Neural progenitor cell (in vitro differentiated cells): Measurements from ENCODE around the gene NPIPB12. TPM values are rescaled to one million over a fixed set of nuclear protein-coding genes. Genes with fewer than 3 reads are reported as not detected.
"Not testable (repeated sequence)": the region's sequence is repeated elsewhere in the genome, so short reads cannot be mapped to it uniquely, and the experiment has no call there.

Source experiments
- DNase-seq: peaks from one replicate; pipeline ENCODE4 v3.0.0-alpha.2; 2016; ENCODE audit warnings: low spot score
- H2AFZ ChIP-seq: fragments of 200-600 bp; sonication (generic); replicated peaks from 2 replicates; pipeline ENCODE4 v1.6.1; 2016; ENCODE audit warnings: antibody characterized with exemption
- H3F3A ChIP-seq: fragments of 200-600 bp; sonication (generic); 2 replicates; pipeline ENCODE4 v1.6.1; 2016; ENCODE audit warnings: antibody characterized with exemption, low read depth
- H3K27ac ChIP-seq: fragments of 200-600 bp; sonication (generic); 2 replicates; pipeline ENCODE4 v1.5.1; 2016; ENCODE audit warnings: mild to moderate bottlenecking
- H3K27me3 ChIP-seq: fragments of 200-600 bp; sonication (generic); 2 replicates; pipeline ENCODE4 v1.6.1; 2016; ENCODE audit warnings: mild to moderate bottlenecking, moderate library complexity
- H3K36me3 ChIP-seq: fragments of 200-600 bp; sonication (generic); 2 replicates; pipeline ENCODE4 v1.5.1; 2016
- H3K4me1 ChIP-seq: fragments of 200-600 bp; sonication (generic); 2 replicates; pipeline ENCODE4 v1.6.1; 2016; ENCODE audit warnings: mixed run types
- H3K4me2 ChIP-seq: fragments of 200-600 bp; sonication (generic); 2 replicates; pipeline ENCODE4 v1.6.1; 2016
- H3K4me3 ChIP-seq: fragments of 200-600 bp; sonication (generic); 2 replicates; pipeline ENCODE4 v1.5.1; 2016
- H3K79me2 ChIP-seq: fragments of 200-600 bp; sonication (generic); 2 replicates; pipeline ENCODE4 v1.6.1; 2016; ENCODE audit warnings: low read depth
- H3K9ac ChIP-seq: fragments of 200-600 bp; sonication (generic); 2 replicates; pipeline ENCODE4 v1.6.1; 2016
- H3K9me3 ChIP-seq: fragments of 200-600 bp; sonication (generic); 2 replicates; pipeline ENCODE4 v1.5.1; 2016; ENCODE audit warnings: low read depth
- H4K20me1 ChIP-seq: fragments of 200-600 bp; sonication (generic); 2 replicates; pipeline ENCODE4 v1.6.1; 2016; ENCODE audit warnings: low read depth
- H3K27ac Mint-ChIP-seq: 3 replicates; pipeline ENCODE4 v1.8.0; 2021; ENCODE audit warnings: mixed read lengths
- H3K27me3 Mint-ChIP-seq: 2 replicates; pipeline ENCODE4 v1.8.0; 2022; ENCODE audit warnings: low read depth, mild to moderate bottlenecking, inconsistent platforms, moderate library complexity, mixed read lengths; ENCODE audit not compliant: insufficient read depth
- H3K36me3 Mint-ChIP-seq: 3 replicates; pipeline ENCODE4 v1.8.0; 2021; ENCODE audit warnings: mixed read lengths
- H3K4me1 Mint-ChIP-seq: 3 replicates; pipeline ENCODE4 v1.8.0; 2021; ENCODE audit warnings: mixed read lengths
- H3K4me3 Mint-ChIP-seq: 3 replicates; pipeline ENCODE4 v1.8.0; 2021; ENCODE audit warnings: mild to moderate bottlenecking, moderate library complexity, mixed read lengths
- H3K9me3 Mint-ChIP-seq: 3 replicates; pipeline ENCODE4 v1.8.0; 2020; ENCODE audit warnings: mixed read lengths
- small RNA-seq: library from RNA; depleted of rRNA; stranded (forward); fragments of <200 nt; gene quantifications from one replicate; pipeline ENCODE3, GENCODE V24; 2015
- total RNA-seq: library from RNA; depleted of rRNA; stranded (reverse); fragments of >200 nt; gene quantifications from 2 replicates; pipeline ENCODE4 v1.2.3, GENCODE V29; 2015; ENCODE audit warnings: low replicate concordance

The NPIPB12 gene
- total RNA-seq, 1 donor from 2014 or later, result 17.0 TPM

- not testable (repeated sequence) for H3K9me3 Mint-ChIP-seq, H3K36me3 Mint-ChIP-seq, H3K79me2 ChIP-seq
Observed at GRCh38 chr16:29460647-29461030, 45.6 kb downstream of the NPIPB12 start.

GRCh38 chr16:29459706-29460646 is 46.2 kb downstream of the NPIPB12 start, which contains the start of gene SULT1A4:
SULT1A4 (plus strand) TSS chr16:29459913; CDS start chr16:29461386, 1,473 bp downstream.
- DNase-seq, H3K9me3 ChIP-seq, H3K36me3 ChIP-seq, H3K27me3 ChIP-seq, H3K4me1 ChIP-seq, H3K9ac ChIP-seq, H2AFZ ChIP-seq, H3K4me2 ChIP-seq, H4K20me1 ChIP-seq, H3K4me1 Mint-ChIP-seq, H3K79me2 ChIP-seq, H3K4me3 ChIP-seq, H3K27ac ChIP-seq, H3K36me3 Mint-ChIP-seq, H3F3A ChIP-seq, H3K4me3 Mint-ChIP-seq, H3K9me3 Mint-ChIP-seq, H3K27me3 Mint-ChIP-seq, H3K27ac Mint-ChIP-seq: not testable (repeated sequence)

More at GRCh38 chr16:29460647-29461030, 45.6 kb downstream of the NPIPB12 start:
- not testable (repeated sequence) for H4K20me1 ChIP-seq, H3K9me3 ChIP-seq, H3K4me1 Mint-ChIP-seq, H3K4me3 Mint-ChIP-seq, H3K27me3 ChIP-seq, H3K27ac ChIP-seq, H3K9ac ChIP-seq, H3K4me3 ChIP-seq, H3K36me3 ChIP-seq, DNase-seq, H3K27me3 Mint-ChIP-seq, H3K27ac Mint-ChIP-seq, H3F3A ChIP-seq, H2AFZ ChIP-seq, H3K4me1 ChIP-seq, H3K4me2 ChIP-seq

GRCh38 chr16:29457660-29458059 is 48.5 kb downstream of the NPIPB12 start:
- not testable (repeated sequence) for H3K4me2 ChIP-seq, H3K27ac Mint-ChIP-seq, H3K36me3 Mint-ChIP-seq, H3K4me3 ChIP-seq, H3K27ac ChIP-seq, H3K9ac ChIP-seq, H3K9me3 Mint-ChIP-seq, H3K9me3 ChIP-seq, H3K27me3 ChIP-seq, H3K36me3 ChIP-seq, H2AFZ ChIP-seq, H3F3A ChIP-seq, H3K4me1 Mint-ChIP-seq, H3K27me3 Mint-ChIP-seq, H3K4me1 ChIP-seq, H4K20me1 ChIP-seq, H3K79me2 ChIP-seq, H3K4me3 Mint-ChIP-seq, DNase-seq

GRCh38 chr16:29454828-29455227 is 51.4 kb downstream of the NPIPB12 start:
- H2AFZ ChIP-seq, H3K4me2 ChIP-seq, H3K4me3 ChIP-seq, H3F3A ChIP-seq, H3K4me1 ChIP-seq, H3K9me3 Mint-ChIP-seq, H3K4me1 Mint-ChIP-seq, H3K27me3 Mint-ChIP-seq, H3K9ac ChIP-seq, H3K27ac ChIP-seq, DNase-seq, H3K36me3 Mint-ChIP-seq, H3K36me3 ChIP-seq, H4K20me1 ChIP-seq, H3K27me3 ChIP-seq, H3K9me3 ChIP-seq, H3K27ac Mint-ChIP-seq, H3K4me3 Mint-ChIP-seq, H3K79me2 ChIP-seq: not testable (repeated sequence)

GRCh38 chr16:29454269-29454668 is 51.9 kb downstream of the NPIPB12 start, which contains the start of the genes BOLA2 and SLX1B:
BOLA2 (minus strand) TSS chr16:29454351; CDS start chr16:29454253, 98 bp downstream.
SLX1B (plus strand) TSS chr16:29454533.
- not testable (repeated sequence) for H3K9me3 ChIP-seq, H3F3A ChIP-seq, H3K27me3 Mint-ChIP-seq, H3K27me3 ChIP-seq, H3K9me3 Mint-ChIP-seq, H3K79me2 ChIP-seq, H4K20me1 ChIP-seq, DNase-seq, H3K4me1 Mint-ChIP-seq, H3K9ac ChIP-seq, H3K27ac ChIP-seq, H3K4me3 ChIP-seq, H3K27ac Mint-ChIP-seq, H3K4me1 ChIP-seq, H3K36me3 Mint-ChIP-seq, H3K4me3 Mint-ChIP-seq, H3K4me2 ChIP-seq, H2AFZ ChIP-seq, H3K36me3 ChIP-seq

GRCh38 chr16:29453754-29454153 is 52.5 kb downstream of the NPIPB12 start:
- not testable (repeated sequence) for H3K27ac ChIP-seq, H3K4me2 ChIP-seq, H3K27me3 Mint-ChIP-seq, H3K4me1 ChIP-seq, H3K36me3 Mint-ChIP-seq, H3K79me2 ChIP-seq, H3K9me3 Mint-ChIP-seq, H3K27me3 ChIP-seq, H3F3A ChIP-seq, H3K27ac Mint-ChIP-seq, H3K4me3 Mint-ChIP-seq, H3K9ac ChIP-seq, H3K36me3 ChIP-seq, H3K9me3 ChIP-seq, DNase-seq, H4K20me1 ChIP-seq, H3K4me1 Mint-ChIP-seq, H3K4me3 ChIP-seq, H2AFZ ChIP-seq

Small RNAs within 50 kb of the gene (small RNA-seq; reads per million reads assigned to genes)
- gene AC133555.2, result not detected

Other genes starting within 250 kb of the NPIPB12 start
- gene NPIPB11, start 99.7 kb downstream of the NPIPB12 start, total RNA-seq, result 0.06 and 0.68 TPM in 2 replicates
- gene BOLA2, start 52.1 kb downstream of the NPIPB12 start, total RNA-seq, result 9.0 and 24.7 TPM in 2 replicates
- 3.9 and 37.1 TPM in 2 replicates for gene SLX1B, start 51.9 kb downstream of the NPIPB12 start, total RNA-seq
- 1.1 TPM in 1 of 2 replicates, not detected in the other for gene SULT1A4, start 46.5 kb downstream of the NPIPB12 start, total RNA-seq
- 0.02 and 0.25 TPM in 2 replicates for gene SPN, start 156.8 kb upstream of the NPIPB12 start, total RNA-seq
- 49.6 and 112 TPM in 2 replicates for gene QPRT, start 172.8 kb upstream of the NPIPB12 start, total RNA-seq
- not detected in 2 replicates for gene C16orf54, start 239.6 kb upstream of the NPIPB12 start, total RNA-seq